GM23248 (cell line): ENCODE data around the gene CELSR3.

Source experiments
- EZH2 ChIP-seq: fragments of 200-600 bp; sonication (generic); IDR thresholded peaks from 2 replicates; pipeline ENCODE4 v1.6.1; 2018; ENCODE audit warnings: antibody characterized with exemption, mild to moderate bottlenecking; ENCODE audit not compliant: insufficient read depth, poor library complexity, severe bottlenecking
- EZH2phosphoT487 ChIP-seq: fragments of 200-600 bp; sonication (generic); IDR thresholded peaks from 2 replicates; pipeline ENCODE4 v1.6.1; 2018; ENCODE audit warnings: antibody characterized with exemption, moderate library complexity, mild to moderate bottlenecking, low read depth; ENCODE audit not compliant: insufficient read depth

DNA sequence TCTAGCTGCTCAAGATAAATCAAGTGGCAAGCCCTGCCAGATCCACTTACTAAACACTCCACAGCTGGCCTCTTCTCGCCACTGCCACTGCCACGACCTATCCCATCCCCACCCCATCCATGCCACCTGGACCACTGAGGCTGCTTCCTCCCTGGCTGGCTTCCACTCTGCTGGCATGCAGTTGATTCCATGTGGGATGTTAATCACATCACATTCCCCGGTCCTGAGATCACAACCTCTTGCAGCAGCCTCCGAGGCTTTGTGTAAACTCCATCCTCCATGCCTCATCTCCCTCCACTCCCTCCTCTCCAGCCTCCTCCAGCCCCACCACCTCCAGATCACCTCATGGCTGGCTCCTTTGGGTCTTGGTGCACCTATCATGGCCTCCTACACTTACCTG is 15.4 kb upstream of the CELSR3 start:
- TF ChIP-seq EZH2 (no peak), EZH2phosphoT487 (no peak)
